SK-N-MC (cell line): ENCODE data around the gene CD96.

Experiments
- EZH2 ChIP-seq: fragments of 200-600 bp; sonication (generic); IDR thresholded peaks from one replicate; pipeline ENCODE4 v1.6.1; 2017; ENCODE audit warnings: antibody characterized with exemption
- FOXP2 ChIP-seq: optimal IDR thresholded peaks from 2 replicates; pipeline ENCODE3; 2011; ENCODE audit warnings: mild to moderate bottlenecking, moderate library complexity; ENCODE audit not compliant: insufficient read depth; ENCODE audit errors: extremely low read length, control extremely low read depth
- POLR2AphosphoS5 ChIP-seq: IDR thresholded peaks from 2 replicates; pipeline ENCODE4 v1.6.1; 2012; ENCODE audit warnings: mild to moderate bottlenecking, low read depth, low read length, borderline replicate concordance

- TF ChIP-seq POLR2AphosphoS5: no peak
- TF ChIP-seq EZH2: no peak
- no peak for TF ChIP-seq FOXP2
Measured at GRCh38 chr3:111521891-111522290, 20.1 kb upstream of the CD96 start.
